HG02763 (cell line): ENCODE measurements around the gene WHRN.

ENCODE experiments used
- ATAC-seq: cut with Tn5 transposase; IDR thresholded peaks from one replicate; pipeline ENCODE4 v1.9.1; 2021; ENCODE audit warnings: mild to moderate bottlenecking, moderate library complexity; ENCODE audit not compliant: unreplicated experiment

The WHRN gene

DNA sequence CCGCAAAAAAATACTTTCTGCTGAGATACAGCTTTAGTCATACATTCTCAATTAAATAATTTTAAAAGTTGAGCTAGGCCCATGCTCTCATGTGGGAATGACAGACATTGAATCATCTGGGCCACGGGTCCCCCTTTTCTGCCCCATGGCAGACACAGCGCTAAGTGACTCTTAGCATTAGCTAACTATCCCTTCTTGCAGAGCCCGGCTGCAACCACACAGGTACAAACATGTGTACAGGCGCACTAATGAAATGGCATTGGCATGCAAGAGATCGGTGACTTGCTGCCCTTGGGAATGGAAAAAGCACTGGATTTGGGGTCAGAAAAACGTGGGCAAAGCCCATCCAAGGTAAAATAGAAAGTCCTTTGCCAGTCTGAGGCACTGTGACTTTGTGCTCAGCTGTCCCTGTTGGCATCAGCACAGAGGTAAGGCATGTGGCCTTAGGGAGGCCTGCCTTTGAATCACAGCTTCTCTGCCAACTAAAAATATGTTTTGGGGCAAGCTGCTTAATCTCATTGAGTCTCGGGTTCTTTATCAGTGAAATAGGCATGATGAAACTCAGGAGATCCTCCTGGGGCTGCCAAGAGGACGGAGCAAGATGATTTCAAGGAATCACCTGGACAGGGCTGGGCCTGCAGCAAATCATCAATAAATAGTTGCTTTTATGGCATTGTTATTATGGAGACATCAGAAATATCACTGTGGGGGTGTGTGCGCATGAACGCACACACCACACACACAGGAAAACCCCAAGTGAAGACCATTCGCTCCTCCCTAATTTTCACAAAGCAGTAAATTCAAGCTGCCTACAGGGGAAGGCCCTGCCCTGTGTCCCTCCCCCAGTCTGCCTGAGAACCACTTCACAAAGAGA is 54.2 kb downstream of the WHRN start:
- no peak for ATAC-seq

DNA sequence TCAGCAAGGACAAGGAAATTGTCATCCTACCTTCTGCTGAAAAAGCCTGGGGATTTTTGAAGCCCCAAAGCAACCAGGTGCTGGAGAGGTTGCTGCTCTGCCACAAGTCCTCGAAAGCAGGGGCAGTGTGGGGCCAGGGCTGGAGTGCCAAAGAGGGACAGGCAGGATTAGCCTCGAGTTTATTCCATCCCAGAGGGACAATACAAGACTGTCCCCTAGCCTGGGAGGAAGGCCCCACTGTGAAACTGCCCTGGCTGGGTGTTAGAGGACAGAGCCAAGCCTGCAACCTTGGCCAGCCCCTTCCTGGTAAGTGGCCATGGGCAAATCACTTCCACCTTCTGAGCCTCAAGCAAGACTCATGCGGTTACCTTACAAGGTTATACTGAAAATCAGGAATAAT is 55.1 kb downstream of the WHRN start:
- ATAC-seq, result no peak

DNA sequence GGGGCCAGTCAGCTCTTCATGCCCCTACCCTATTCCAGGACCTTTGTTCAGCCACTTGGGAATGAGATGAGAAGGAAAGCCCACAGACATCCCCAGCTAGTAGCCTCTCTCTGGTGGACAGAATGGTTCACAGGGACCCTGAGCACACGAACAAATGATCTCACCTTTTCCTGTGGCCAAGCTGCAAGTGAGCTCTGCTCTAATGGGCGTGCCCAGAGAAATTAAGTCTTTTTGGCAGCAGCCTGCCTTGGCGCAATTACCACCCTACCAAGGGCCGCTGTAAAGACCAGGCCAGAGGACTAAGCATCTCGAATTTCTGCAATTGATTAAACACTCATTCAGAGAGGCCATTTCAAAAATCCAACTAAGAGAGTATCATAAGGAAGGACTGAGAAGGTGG is 56.0 kb downstream of the WHRN start:
- no peak for ATAC-seq

DNA sequence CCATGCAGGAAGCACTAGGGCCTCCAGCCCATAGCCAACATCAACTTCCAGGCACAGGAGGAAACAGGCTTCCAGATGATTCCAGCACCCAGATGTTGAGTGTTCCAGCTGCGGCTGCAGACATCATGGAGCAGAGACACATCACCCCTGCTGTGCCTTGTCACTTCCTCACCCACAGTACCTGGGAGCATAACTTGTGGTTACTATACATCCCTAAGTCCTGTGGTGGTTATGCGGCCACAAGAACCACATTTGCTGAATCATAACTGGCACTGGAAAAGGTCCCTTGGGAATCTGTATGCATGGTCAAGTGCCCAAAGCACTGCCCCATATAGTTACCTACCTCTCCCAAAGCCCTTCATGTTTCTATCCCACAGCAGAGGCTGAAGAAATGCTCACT is 56.6 kb downstream of the WHRN start:
- no peak for ATAC-seq

DNA sequence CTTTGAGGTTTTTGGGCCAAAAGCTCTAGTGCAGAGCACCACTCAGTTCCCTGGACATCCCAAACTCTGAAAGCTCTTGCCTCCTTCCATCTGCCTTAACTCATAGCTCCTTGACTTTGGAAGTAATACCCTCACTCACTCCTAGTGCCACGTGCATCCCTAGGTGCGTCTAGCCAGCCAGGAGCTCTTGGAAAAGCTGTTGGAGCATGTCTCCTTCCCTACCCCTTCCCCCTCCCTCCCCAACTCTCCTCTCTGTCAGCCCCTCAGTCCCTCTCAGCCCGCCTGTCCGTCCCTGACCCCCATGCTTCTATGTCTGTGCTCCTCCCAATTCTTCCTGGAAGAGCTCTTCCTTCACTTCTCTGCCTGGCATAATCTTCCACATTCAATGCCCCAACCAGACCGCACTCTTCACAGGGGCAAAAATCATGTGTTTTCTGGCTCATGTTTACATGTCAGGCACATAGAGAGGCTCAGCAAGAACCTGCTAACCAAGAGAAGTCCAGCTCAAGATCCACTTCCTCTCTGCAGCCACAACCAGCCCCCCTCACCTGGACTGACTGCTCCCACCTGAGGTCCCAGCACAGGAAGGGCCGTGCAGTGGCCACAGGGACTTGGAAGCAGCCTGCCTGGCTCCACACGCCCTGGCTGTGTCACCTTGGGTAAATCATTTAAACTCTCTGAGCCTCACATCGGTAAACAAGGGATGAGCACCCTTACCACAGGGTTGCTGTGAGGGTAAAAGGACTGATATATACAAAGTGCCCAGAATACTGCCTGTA is 58.4 kb downstream of the WHRN start:
- no peak for ATAC-seq

DNA sequence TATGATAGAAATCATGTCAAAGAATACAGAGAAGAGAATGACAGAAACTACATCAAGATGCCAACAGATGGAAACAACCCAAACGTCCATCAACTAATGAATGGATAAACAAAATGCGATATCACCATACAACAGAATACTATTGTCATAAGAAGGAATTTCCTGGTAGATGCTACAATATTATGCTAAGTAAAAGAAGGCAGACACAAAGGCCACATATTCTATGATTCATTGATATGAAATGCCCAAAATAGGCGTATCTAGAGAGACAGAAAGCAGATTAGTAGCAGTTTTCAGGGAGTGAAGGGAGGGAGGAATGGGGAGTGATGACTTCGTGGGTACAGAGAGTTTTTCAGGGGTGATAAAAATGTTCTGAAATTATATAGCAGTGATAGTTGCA is 59.2 kb downstream of the WHRN start:
- no peak for ATAC-seq

DNA sequence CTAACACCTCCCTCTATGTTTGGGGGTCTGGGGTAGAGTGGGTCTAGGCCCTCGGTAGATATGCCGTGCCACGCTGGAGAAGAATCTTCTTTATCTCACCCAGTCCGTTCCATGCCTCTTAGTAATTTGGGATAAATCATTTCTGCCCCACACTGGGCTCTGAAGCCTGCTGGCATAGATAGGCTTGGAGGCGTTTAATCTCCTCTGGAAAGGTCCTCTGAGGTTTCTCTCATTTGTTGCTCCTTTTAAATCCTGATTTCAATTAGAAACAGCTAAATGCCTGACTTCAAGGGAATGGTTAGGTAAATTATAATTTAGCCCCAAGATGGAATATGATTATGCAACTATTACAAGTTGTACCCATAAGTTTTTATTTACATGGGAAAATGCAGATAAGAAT is 59.7 kb downstream of the WHRN start:
- ATAC-seq, result no peak

DNA sequence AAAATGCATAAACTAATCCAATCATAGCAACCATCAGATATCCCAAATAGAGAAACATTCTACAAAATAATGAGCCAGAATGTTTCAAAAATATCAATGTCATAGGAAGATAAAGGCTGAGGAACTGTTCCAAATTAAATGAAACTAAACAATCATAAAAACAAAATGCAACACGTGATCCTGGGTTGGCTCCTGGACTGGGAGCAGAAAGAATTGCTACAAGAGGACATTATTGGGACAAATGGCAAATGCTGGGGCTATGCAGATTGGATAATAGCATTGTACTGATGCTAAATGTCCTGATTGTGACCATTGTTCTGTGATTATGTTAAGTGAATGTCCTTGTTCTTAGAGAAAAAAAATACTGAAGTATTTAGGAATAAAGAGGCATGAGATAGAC is 63.3 kb downstream of the WHRN start:
- ATAC-seq, result no peak

DNA sequence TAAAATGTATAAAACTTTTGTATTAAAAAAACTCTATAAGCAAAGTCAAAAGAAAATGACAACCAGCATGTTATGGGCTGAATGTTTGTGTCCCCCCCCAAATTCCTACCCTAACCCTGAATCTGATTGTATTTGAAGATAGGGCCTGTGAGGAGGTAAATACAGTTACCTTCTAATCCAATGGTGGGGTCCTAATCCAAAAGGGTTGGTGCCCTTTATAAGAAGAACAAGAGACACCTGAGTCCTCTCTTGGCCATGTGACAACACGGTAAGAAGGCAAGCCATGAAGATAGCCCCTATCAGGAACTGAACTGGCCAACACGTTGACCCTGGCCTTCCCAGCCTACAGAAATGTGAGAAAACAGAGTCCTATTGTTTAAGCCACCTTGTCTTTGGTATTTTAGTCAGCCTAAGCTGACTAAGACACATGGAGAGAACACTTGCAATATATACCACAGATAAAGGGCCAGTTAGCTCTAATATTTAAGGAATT is 67.8 kb downstream of the WHRN start:
- ATAC-seq, result no peak

DNA sequence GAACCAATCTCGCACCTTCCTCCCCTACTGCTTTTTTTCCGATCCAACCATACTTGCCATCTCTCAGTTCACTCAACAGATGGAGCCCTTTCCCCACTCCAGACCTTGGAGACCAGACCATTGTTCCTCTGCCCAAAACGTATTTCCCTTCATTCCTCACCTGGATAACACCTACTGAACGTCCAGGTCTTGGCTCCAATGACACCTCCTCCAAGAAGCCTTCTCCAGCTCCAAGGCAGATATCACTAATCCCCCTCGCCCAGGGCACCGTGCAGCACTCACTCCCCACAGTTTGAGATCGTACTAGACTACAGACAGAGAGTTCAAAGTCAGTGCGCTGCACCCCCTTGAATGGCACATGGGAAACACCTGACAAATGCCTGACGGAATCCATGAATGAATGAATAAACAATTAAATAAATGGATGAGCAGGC is 70.4 kb downstream of the WHRN start:
- ATAC-seq, result no peak

DNA sequence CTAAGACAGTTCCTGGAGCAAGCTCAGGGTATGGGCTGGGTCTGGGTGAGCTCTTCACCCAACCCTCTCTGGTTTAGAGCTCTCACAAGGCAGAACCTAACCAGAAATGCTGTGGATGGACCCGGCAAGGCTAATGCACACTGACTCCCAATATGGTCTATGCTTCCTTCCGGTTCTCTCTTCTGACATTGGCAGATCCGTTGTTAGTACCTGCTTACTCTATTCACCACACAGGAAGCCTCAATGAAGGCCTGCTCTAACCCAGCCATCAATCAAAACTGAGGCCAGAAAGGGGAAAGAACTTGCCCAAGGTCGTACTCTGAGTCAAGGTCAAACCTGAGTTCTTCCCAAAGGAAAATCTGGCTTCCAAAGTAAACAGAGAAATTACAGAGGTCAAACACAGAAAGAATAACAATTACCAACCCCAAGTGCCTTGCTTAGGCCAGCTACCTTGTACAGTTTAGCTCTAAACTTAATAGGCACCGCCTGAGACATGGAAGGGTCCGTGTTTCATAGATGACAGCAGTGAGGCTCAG is 71.5 kb downstream of the WHRN start:
- no peak for ATAC-seq

DNA sequence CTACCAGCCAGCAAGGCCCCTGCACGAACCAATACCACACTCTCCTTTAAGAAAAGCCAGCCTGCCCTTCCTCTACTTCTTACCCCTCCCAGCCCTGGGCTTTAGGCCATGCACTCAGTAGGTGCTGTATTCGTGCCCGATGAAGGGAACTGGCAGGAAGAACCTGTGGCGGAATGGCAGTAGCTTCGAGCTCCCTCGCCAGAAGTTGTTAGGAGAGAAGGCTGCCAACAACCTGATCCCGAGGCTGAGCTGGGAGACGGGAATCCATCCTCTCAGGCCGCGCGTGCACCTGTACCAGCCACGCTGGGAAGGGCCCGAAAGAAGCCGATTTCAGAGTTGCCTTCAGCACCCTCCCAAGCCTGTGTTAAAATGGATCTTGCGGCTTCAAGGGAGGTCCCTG is 72.2 kb downstream of the WHRN start:
- no peak for ATAC-seq

DNA sequence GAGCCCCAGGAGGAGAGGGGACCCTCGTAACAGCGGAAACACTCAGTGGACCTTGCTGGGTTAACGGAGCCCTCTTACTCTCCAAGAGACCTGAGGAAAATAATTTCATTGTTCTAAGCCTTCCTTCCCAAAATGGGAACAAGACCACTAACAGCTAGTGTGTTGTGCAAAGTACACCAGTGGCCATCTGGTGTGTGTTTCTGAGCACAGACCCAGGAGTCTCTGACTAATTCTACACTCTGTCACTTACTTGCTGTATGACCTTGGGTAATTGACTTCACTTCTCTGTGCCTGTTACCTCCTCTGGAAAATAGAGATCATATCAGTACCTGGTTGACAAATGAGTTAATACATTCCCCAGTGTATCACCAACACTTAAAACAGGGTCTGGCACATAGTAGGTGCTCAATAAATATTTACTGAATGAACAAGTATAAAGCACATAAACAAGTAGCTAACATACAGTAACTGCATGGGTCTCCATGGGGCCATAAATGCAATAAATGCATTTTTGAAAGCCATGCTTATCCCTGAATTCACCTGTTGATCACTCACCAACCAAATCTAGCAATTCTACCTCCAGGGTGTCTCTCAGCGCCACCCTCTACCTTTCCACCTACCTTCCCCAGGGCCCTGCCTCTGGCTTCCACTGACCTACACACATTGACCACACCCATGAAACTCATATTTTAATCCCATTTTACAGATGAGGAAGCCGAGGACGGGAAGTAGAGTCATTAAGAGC is 72.8 kb downstream of the WHRN start:
- no peak for ATAC-seq

DNA sequence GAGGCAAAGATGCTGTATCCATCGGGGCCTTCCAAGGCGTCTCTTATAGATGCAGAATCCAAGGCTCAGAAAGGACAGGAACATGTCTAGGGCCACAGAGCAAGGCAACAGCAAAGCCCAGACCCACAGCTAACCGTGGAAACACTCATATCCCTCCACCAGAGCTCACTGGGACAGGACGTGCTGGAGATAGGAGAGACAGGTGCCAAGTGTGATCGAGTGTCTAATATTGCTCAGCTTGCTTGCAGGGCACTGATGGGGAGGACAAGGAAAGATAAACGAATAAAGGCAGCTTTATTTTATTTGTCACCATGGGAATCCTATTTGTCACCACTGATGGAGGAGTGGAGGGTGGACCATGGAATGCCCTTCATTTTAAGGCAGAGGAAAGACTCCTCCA is 73.5 kb downstream of the WHRN start:
- no peak for ATAC-seq

DNA sequence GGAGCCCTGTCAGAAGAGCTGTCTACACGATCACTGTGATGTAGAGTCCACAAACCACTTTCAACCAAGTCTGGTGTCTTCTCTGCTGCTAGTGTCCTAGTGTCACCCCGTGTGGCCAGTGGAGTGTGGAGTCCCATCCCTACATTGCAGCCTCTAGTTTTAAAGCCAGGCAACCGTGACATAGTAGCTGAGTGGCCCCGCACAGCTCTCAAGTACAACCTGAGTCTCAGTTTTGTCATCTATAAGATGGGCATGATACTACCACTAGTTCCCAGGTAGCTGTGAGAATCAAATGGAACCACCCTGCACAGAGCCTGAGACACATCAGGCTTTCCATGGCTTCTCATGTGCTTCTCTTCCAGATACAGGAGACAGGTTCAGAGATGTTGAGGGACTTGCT is 74.3 kb downstream of the WHRN start:
- ATAC-seq, result no peak

DNA sequence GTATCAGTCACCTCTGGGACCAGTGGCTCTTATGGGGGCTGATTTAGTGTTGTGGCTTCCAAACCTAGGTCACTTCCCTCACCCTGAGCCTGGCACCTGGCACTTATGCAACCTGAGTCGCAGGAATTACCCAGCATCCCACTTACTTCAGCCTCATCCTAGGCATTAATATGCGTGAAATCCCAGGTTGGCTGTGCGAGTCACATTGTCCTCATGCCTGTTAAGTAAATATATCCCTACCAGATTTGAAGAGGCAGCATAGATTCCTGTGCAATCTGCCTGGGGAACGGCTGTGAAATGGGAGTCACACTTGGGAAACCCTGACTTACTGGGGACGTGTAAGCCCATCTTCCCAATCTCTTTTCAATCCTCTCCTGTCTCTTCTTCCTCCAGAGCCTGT is 74.8 kb downstream of the WHRN start:
- no peak for ATAC-seq

DNA sequence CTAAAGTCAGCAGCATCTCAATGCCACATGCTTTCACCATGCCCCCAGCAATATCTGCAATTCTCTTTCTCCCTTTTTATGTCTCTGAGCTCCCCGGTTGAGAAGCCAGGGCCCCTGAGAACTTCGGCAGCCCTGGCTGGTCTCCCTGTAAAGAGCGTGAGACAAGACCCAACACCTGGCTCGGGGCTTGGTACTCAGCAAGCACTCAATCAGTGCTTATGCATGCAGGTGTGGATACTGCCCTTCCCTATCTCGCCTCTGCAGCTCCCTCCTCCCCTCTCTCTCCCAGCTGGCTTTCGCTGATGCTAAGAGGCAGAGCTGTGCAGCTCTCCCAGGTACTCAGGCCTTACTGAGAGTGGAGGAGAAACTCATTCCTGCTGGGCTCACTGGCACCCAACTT is 75.8 kb downstream of the WHRN start:
- no peak for ATAC-seq

DNA sequence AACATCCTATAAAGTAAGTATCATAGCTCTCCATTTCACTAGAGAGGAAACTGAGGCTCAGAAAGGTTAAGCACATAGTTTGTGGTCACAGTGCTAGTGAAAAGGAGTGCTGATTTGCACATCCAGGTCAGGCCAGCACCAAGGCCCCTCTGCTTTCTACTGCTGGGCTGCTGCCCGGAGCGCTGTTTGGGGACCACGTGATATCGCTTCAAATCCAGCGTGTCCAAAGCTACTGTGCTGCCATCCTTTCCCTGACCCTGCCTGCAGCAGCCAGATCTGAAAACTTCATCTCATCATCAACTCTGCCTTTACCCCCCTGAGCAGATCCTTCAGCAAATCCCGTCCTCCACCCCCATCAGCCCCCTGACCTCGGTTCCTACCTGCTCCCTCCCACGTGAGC is 76.8 kb downstream of the WHRN start:
- ATAC-seq, result no peak

DNA sequence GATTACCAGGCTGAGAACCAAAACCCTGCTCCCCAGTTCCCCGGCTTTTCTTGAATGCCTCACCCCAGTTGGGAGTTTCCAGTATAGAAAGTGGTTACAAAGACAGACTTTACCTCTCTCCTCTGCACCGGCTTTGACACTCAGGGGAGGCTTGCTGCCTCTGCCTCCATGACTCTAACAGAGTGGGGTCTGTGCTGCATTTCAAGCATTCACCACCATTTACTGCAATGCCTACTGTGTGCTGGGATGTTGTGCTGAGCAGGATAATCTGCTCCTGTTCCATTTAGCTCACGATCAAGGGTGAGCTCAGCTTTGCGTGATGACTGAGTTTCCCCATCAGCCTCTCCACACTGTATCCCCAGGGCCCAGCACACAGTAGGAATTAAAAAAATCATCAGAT is 77.6 kb downstream of the WHRN start:
- ATAC-seq, result no peak

DNA sequence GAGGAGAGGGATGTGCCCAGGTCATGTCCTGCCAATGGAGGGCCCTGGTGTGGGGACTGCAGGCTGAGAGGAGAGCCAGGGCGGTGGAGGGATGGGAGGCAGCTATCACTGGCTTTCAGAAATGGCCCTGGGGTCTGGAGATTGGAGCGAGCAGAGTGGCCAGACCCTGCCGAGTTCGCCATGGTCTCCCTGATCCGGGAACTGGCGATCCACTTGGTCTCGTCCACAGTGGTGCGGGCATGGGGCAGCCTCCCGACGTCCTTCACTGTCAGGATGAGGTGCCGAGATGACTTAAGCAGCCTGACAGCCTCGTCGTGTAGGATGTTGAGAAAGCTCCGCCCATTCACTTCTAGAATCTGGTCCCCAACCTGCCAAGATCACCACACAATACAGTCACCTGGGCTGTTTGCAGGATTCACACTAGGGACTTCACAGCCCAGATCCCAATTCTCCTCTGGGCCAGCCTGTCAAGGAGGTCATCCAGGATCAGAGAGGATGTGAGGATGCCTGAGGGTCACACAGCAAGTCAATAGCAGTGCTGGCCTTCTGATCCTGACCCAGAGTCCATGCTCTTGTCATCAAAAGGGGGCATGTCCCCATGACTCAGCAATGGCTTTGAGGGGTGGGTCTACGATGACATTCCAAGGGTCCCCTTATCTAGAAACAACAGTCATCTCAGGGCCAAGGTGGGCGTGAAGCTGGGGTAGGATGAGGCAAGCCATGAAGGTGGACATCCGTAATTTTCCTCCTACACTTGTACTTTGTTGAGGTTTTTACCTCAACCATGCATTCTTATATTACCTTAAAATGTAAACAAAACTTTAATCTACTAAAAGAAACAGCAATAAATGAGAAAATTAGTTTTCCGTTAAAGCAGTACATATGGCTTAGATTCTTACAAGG is 79.0 kb downstream of the WHRN start:
- ATAC-seq, result no peak
